Esophagus (tissue), 2 donors: ENCODE measurements around the gene CORO7. TPM values are rescaled to one million over a fixed set of nuclear protein-coding genes. Genes with fewer than 3 reads are reported as not detected.

Source experiments
- H3K27ac ChIP-seq, 2 donors: one replicate each; pipeline ENCODE4 v1.5.1; 2013; ENCODE audit warnings: low read depth in 2 of 2, mild to moderate bottlenecking in 2 of 2, inconsistent platforms in 1 of 2, low read length in 1 of 2, moderate library complexity in 1 of 2
- H3K27me3 ChIP-seq, 2 donors: one replicate each; pipeline ENCODE4 v1.6.1; 2013; ENCODE audit warnings: low read length in 2 of 2, control low read depth in 1 of 2, mild to moderate bottlenecking in 1 of 2; ENCODE audit not compliant: insufficient read depth in 2 of 2, control insufficient read depth in 1 of 2
- H3K36me3 ChIP-seq, 2 donors: one replicate each; pipeline ENCODE4 v1.6.1; 2013; ENCODE audit warnings: low read length in 1 of 2; ENCODE audit not compliant: control insufficient read depth in 2 of 2, insufficient read depth in 2 of 2
- H3K4me1 ChIP-seq, 2 donors: one replicate each; pipeline ENCODE4 v1.6.1; 2013; ENCODE audit warnings: low read length in 1 of 2; ENCODE audit not compliant: control insufficient read depth in 2 of 2, insufficient read depth in 2 of 2
- H3K4me3 ChIP-seq, 2 donors: one replicate each; pipeline ENCODE4 v1.5.1; 2013; ENCODE audit warnings: low read length in 2 of 2, mild to moderate bottlenecking in 2 of 2, low read depth in 1 of 2, moderate library complexity in 1 of 2
- H3K9me3 ChIP-seq, 2 donors: one replicate each; pipeline ENCODE4 v1.6.1; 2013; ENCODE audit warnings: mild to moderate bottlenecking in 2 of 2, low read depth in 1 of 2, low read length in 1 of 2, moderate library complexity in 1 of 2; ENCODE audit not compliant: control insufficient read depth in 2 of 2, insufficient read depth in 1 of 2
- WGBS, 2 donors: extraction: QIAGEN DNeasy Blood & Tissue Kit; methylation state at CpG; one replicate each; pipeline ENCODE4 v1.1.7; 2013; 5-methylcytosine and 5-hydroxymethylcytosine counted together
- polyA plus RNA-seq, 2 donors: library from polyadenylated mRNA; stranded (reverse); fragments of 200-250 nt; gene quantifications; one replicate each; pipeline ENCODE4 v1.2.3, GENCODE V29; 2013
- donor health status: healthy with polysubstance abuse.
- donor health status: Bipolar disorder and iron deficiency.

Gene CORO7
- polyA plus RNA-seq, 2 donors, result 11.6 to 12.8 TPM

GRCh38 chr16:4358831-4359561 lies 57.4 kb downstream of the CORO7 start:
- no peak overlapping the region for H3K27ac ChIP-seq
- peaks cover 0 to 29% of the 10 kb centered on the region in 2 donors for H3K36me3 ChIP-seq
- no peak overlapping the region for H3K4me3 ChIP-seq
- H3K9me3 ChIP-seq, result no peaks in the 10 kb centered on the region
- H3K4me1 ChIP-seq, result peaks cover 3 to 6% of the 10 kb centered on the region in 2 donors
- 46 to 50% methylated on average over 18 to 19 of the region's 19 CpGs for WGBS, 2 donors
- no peaks in the 10 kb centered on the region for H3K27me3 ChIP-seq

GRCh38 chr16:4358236-4358635 lies 58.2 kb downstream of the CORO7 start:
- no peak overlapping the region for H3K4me3 ChIP-seq
- peaks cover 3 to 6% of the 10 kb centered on the region in 2 donors for H3K4me1 ChIP-seq
- H3K36me3 ChIP-seq, result peaks cover 0 to 29% of the 10 kb centered on the region in 2 donors
- H3K27me3 ChIP-seq, result no peaks in the 10 kb centered on the region
- no peaks in the 10 kb centered on the region for H3K9me3 ChIP-seq
- H3K27ac ChIP-seq, result no peak overlapping the region
- WGBS, 2 donors, result 94 to 96% methylated on average over 19 of the region's 19 CpGs

- peaks cover 0 to 23% of the 10 kb centered on the region in 2 donors for H3K36me3 ChIP-seq
- WGBS, 2 donors, result 95 to 96% methylated on average over 7 of the region's 7 CpGs
These were observed 59.6 kb downstream of the CORO7 start for GRCh38 chr16:4356820-4357219.

GRCh38 chr16:4354512-4355409 lies 61.6 kb downstream of the CORO7 start:
- 92 to 94% methylated on average over 20 of the region's 20 CpGs for WGBS, 2 donors
- Histone ChIP-seq H3K36me3 (peaks cover 0 to 8% of the 10 kb centered on the region in 2 donors), H3K4me1 (peaks cover 0 to 4% of the 10 kb centered on the region in 2 donors), H3K4me3 (no peak overlapping the region), H3K27ac (no peak overlapping the region), H3K9me3 (no peaks in the 10 kb centered on the region), H3K27me3 (no peaks in the 10 kb centered on the region)

More at GRCh38 chr16:4356820-4357219, 59.6 kb downstream of the CORO7 start:
- Histone ChIP-seq H3K4me1 (peaks cover 2 to 3% of the 10 kb centered on the region in 2 donors), H3K27me3 (no peaks in the 10 kb centered on the region), H3K4me3 (no peak overlapping the region), H3K27ac (no peak overlapping the region), H3K9me3 (no peaks in the 10 kb centered on the region)

- Histone ChIP-seq H3K4me3 (no peak overlapping the region), H3K36me3 (peaks cover 0 to 8% of the 10 kb centered on the region in 2 donors), H3K9me3 (no peaks in the 10 kb centered on the region), H3K4me1 (peaks cover 0 to 4% of the 10 kb centered on the region in 2 donors), H3K27ac (no peak overlapping the region), H3K27me3 (no peaks in the 10 kb centered on the region)
- 86 to 94% methylated on average over 4 of the region's 4 CpGs for WGBS, 2 donors
These were observed 62.7 kb downstream of the CORO7 start for GRCh38 chr16:4353675-4354074.

GRCh38 chr16:4352843-4353242 lies 63.6 kb downstream of the CORO7 start:
- Histone ChIP-seq H3K4me3 (no peak overlapping the region), H3K9me3 (no peaks in the 10 kb centered on the region), H3K27ac (no peak overlapping the region), H3K36me3 (peaks cover 0 to 5% of the 10 kb centered on the region in 2 donors), H3K4me1 (peaks cover 0 to 4% of the 10 kb centered on the region in 2 donors), H3K27me3 (no peaks in the 10 kb centered on the region)
- 87 to 90% methylated on average over 5 of the region's 5 CpGs for WGBS, 2 donors

GRCh38 chr16:4351880-4352279 lies 64.5 kb downstream of the CORO7 start:
- Histone ChIP-seq H3K27me3 (no peaks in the 10 kb centered on the region), H3K9me3 (no peaks in the 10 kb centered on the region), H3K4me3 (no peak overlapping the region), H3K27ac (no peak overlapping the region), H3K36me3 (peaks cover 0 to 8% of the 10 kb centered on the region in 2 donors), H3K4me1 (peaks cover 3 to 4% of the 10 kb centered on the region in 2 donors)
- 77 to 79% methylated on average over 7 of the region's 7 CpGs for WGBS, 2 donors

- Histone ChIP-seq H3K4me1 (peaks cover 3 to 4% of the 10 kb centered on the region in 2 donors), H3K9me3 (no peaks in the 10 kb centered on the region), H3K36me3 (peaks cover 0 to 8% of the 10 kb centered on the region in 2 donors), H3K27me3 (no peaks in the 10 kb centered on the region), H3K27ac (peak within 1 kb of the TSS; percentile 89), H3K4me3 (peak within 1 kb of the TSS; percentile 92 to 97)
- WGBS, 2 donors, result 0 to 1% methylated on average over 67 to 81 of the region's 81 CpGs
These were observed 65.4 kb downstream of the CORO7 start, which contains the start of gene PAM16 for GRCh38 chr16:4350787-4351659. TSS of gene PAM16 (minus strand) at chr16:4351321. CDS start at chr16:4351234, 87 bp downstream.

- WGBS, 2 donors, result 30 to 31% methylated on average over 24 of the region's 24 CpGs
- Histone ChIP-seq H3K4me1 (peaks cover 3 to 4% of the 10 kb centered on the region in 2 donors), H3K27ac (peak overlapping the region; percentile 89)
These were observed 66.0 kb downstream of the CORO7 start for GRCh38 chr16:4350365-4350786.

More at GRCh38 chr16:4350365-4350786, 66.0 kb downstream of the CORO7 start:
- Histone ChIP-seq H3K27me3 (no peaks in the 10 kb centered on the region), H3K36me3 (peaks cover 0 to 8% of the 10 kb centered on the region in 2 donors), H3K9me3 (peaks cover 0 to 1% of the 10 kb centered on the region in 2 donors), H3K4me3 (peak overlapping the region; percentile 92 to 97)
